RPMI7951 (cell line): ENCODE measurements around the gene TP53BP1. TPM values are rescaled to one million over a fixed set of nuclear protein-coding genes. Genes with fewer than 3 reads are reported as not detected.
"Not testable (repeated sequence)": the region's sequence is repeated elsewhere in the genome, so short reads cannot be mapped to it uniquely, and the experiment has no call there.

ENCODE experiments used
- DNase-seq: peaks from one replicate; pipeline ENCODE4 v3.0.0-alpha.2; 2012; ENCODE audit warnings: low read depth
- total RNA-seq: library from RNA; depleted of rRNA; stranded (reverse); fragments of >200 nt; shearing (Covaris generic); gene quantifications from 2 replicates; pipeline ENCODE4 v1.2.3, GENCODE V29; 2014; rRNA removed

Gene TP53BP1, protein sequence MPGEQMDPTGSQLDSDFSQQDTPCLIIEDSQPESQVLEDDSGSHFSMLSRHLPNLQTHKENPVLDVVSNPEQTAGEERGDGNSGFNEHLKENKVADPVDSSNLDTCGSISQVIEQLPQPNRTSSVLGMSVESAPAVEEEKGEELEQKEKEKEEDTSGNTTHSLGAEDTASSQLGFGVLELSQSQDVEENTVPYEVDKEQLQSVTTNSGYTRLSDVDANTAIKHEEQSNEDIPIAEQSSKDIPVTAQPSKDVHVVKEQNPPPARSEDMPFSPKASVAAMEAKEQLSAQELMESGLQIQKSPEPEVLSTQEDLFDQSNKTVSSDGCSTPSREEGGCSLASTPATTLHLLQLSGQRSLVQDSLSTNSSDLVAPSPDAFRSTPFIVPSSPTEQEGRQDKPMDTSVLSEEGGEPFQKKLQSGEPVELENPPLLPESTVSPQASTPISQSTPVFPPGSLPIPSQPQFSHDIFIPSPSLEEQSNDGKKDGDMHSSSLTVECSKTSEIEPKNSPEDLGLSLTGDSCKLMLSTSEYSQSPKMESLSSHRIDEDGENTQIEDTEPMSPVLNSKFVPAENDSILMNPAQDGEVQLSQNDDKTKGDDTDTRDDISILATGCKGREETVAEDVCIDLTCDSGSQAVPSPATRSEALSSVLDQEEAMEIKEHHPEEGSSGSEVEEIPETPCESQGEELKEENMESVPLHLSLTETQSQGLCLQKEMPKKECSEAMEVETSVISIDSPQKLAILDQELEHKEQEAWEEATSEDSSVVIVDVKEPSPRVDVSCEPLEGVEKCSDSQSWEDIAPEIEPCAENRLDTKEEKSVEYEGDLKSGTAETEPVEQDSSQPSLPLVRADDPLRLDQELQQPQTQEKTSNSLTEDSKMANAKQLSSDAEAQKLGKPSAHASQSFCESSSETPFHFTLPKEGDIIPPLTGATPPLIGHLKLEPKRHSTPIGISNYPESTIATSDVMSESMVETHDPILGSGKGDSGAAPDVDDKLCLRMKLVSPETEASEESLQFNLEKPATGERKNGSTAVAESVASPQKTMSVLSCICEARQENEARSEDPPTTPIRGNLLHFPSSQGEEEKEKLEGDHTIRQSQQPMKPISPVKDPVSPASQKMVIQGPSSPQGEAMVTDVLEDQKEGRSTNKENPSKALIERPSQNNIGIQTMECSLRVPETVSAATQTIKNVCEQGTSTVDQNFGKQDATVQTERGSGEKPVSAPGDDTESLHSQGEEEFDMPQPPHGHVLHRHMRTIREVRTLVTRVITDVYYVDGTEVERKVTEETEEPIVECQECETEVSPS (N-terminal part only)
- total RNA-seq, result 25.4 and 26.7 TPM in 2 replicates

DNA sequence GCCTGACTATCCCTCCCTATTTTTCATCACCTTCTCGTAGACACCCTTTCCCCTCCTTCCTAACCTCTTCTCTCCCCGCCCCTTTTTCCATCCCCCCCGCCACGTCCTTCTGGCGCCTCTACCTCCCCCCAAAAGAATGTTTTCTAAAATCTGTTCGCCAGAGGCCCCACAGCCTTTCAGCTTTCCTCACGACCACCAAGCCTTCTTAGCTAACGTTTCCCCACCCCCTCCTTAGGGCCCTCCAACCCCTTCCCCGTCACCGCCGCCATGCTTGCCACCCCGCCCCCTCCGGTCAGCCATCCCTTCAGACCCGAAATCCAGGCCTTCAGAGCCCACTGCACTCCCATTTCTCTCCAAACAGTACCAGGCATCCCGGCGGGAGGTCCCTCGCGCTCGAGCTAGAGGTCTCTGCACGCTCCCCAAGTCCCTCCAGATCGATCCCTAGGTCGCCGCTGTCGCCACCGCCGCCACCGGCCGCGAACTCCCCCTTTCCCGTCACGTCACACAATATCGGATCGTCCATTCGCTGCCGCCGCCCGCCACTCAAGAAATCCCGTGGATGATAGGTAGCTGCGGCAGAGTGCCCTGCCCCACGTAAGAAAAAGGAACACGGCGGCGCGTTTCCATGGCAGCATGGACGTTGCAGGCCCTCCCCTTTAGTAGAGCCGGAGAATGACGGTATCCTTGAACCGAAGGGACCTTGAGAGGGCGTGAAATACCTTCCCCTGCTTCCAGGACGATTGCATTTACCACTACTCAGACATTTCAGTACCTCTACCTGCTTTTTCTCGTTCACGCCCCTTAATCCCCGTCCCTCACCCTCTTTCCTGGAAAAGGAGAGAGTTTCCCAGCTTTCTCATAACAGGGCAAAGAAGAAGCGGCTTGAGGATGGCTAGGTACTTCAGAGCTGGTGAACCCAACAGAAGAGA, at the start of gene TP53BP1:
Gene TP53BP1 (minus strand): TSS at position 484 of the 929 bp plus-strand sequence. CDS start 113 bp downstream, at position 371.
- DNase-seq, result peak; percentile 95

DNA sequence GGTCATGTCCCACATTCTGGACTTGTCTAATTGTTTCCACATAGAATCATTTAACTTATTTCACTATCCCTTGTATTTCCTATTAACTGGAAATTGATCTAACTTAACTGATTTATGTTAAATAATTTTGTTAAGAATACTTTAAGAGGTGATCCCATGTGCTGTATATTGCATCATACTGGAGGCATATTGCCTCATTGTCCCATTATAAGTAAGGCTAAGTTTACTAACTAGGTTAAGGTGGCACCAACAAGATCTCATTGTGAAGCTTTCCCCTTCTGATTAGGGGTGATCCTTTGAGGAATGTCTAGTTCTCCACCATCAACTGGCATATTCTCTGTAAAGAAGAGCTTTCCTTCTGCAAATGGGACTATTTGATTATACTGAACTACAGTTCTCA, 48.8 kb upstream of the TP53BP1 start:
- DNase-seq, result no peak

DNA sequence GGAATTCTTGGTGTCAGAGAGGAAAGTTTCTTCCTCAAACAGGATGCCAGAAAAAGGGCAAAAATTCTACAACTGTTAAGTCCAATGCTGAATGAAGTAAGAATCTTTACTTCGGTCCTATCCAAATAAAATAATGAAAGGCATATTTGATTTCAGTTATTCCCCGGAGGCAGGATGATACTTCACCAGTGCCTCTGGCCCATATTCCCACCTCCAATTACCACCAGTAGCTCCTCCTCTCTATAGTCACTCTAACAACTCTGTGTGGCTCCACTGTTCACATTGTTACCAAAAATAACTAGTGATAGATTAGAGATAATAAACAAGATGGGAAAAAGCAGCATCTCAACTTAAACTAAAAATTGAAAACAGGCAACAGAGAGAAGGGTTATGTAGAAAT, 45.1 kb upstream of the TP53BP1 start:
- DNase-seq, result no peak

DNA sequence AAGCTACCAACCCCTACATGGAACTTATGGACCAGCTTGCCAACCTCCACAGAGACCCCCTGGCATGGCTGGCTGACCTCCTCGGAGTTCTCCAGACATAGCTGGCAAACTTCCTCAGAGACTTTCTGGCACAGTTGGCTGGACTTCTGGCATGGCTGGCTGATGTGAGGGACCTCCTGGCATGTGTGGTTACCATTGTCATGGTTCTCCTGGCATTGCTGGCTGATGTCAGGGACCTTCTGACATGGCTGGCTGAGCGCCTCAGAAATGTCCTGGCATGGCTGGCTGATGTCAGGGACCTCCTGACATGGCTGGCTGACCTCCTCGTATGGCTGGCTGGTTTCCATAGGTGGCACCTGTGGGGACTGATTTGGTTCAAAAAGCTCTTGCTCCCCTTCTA, 41.9 kb upstream of the TP53BP1 start:
- no peak for DNase-seq

DNA sequence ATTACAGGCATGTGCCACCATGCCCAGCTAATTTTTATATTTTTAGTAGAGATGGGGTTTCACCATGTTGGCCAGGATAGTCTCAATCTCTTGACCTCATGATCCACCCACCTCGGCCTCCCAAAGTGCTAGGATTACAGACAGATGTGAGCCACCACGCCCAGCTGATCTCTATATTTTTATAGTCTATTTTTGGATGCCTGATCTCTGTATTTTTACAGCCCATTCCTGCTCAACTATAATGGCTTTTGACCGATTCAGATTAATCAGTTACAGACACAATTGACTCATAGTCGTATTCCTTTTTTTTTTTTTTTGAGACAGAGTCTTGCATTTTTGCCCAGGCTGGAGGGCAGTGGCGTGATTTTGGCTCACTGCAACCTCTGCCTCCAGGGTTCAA, 39.9 kb upstream of the TP53BP1 start:
- DNase-seq, result not testable (repeated sequence)

DNA sequence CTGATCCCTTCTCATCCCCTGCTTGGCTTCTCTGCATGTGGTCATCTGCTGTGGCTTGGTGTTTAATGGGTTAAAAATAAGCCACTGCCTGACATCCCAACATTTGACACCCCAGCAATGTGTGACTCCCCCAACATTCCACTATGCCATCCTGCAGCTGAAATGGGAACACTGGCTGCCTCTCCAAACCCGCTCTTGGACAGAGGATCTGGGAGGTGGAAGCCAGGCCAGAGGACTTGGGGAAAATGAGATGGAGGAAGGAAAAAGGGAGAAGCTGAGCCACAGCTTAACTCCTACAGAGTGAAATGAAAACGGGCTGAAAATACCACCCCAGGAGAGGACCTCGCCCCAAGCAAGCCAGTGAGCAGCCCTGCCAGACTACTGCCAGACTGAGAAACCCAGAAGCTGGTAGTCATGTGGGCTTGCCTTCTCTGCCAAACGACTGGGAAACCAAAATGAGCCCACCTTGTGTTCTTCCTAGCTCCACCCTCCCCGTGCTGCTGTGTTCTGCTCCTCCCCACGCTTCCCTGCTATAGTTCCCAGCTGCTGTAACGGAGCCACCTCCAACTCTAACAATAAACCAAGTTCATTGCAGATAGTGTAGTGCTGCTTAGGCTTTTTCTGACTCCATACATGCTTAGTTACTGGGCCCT, 38.2 kb upstream of the TP53BP1 start:
- DNase-seq, result no peak

DNA sequence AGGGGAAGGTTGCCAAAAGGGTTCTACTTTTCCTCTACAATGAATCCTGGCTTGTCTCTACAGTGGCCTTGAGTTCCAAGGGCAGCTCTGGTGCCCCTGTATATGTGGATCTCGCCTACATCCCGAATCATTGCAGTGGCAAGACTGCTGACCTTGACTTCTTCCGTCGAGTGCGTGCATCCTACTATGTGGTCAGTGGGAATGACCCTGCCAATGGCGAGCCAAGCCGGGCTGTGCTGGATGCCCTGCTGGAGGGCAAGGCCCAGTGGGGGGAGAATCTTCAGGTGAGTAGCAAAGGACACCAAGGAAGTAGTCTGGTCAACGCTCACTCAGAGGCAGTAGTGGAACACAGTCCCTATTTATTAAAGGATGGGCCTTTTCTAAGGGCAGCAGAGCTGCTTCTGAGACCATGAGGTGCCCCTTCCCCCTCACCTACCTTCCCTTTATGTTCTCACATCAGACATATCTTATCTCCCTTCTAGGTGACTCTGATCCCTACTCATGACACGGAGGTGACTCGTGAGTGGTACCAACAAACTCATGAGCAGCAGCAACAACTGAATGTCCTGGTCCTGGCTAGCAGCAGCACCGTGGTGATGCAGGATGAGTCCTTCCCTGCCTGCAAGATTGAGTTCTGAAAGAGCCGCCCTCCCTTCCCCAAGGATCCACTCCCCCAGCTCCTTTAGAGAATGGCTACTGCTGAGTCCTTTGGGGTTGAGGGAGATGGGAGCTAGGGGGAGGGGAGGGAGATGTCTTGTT, 36.8 kb upstream of the TP53BP1 start:
- no peak for DNase-seq

DNA sequence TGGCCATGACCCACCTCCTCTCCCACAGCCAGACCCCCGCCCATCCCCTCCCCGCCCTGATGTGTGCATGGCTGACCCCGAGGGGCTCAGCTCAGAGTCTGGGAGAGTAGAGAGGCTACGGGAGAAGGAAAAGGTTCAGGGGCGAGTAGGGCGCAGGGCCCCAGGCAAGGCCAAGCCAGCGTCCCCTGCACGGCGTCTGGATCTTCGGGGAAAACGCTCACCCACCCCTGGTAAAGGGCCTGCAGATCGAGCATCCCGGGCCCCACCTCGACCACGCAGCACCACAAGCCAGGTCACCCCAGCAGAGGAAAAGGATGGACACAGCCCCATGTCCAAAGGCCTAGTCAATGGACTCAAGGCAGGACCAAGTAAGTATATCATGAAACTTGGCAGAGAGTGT, 36.2 kb upstream of the TP53BP1 start:
- no peak for DNase-seq

DNA sequence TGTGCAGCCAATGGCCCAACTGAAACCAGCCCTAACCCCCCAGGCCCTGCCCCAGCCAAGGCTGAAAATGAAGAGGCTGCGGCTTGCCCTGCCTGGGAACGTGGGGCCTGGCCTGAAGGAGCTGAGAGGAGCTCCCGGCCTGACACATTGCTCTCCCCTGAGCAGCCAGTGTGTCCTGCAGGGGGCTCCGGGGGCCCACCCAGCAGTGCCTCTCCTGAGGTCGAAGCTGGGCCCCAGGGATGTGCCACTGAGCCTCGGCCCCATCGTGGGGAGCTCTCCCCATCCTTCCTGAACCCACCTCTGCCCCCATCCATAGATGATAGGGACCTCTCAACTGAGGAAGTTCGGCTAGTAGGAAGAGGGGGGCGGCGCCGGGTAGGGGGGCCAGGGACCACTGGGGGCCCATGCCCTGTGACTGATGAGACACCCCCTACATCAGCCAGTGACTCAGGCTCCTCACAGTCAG, 35.6 kb upstream of the TP53BP1 start:
- no peak for DNase-seq

DNA sequence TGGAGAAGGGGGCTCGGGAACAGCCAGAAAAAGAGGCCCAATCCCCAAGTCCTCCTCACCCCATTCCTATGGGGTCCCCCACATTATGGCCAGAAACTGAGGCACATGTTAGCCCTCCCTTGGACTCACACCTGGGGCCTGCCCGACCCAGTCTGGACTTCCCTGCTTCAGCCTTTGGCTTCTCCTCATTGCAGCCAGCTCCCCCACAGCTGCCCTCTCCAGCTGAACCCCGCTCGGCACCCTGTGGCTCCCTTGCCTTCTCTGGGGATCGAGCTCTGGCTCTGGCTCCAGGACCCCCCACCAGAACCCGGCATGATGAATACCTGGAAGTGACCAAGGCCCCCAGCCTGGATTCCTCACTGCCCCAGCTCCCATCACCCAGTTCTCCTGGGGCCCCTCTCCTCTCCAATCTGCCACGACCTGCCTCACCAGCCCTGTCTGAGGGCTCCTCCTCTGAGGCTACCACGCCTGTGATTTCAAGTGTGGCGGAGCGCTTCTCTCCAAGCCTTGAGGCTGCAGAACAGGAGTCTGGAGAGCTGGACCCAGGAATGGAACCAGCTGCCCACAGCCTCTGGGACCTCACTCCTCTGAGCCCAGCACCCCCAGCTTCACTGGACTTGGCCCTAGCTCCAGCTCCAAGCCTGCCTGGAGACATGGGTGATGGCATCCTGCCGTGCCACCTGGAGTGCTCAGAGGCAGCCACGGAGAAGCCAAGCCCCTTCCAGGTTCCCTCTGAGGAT, 35.0 kb upstream of the TP53BP1 start:
- no peak for DNase-seq

DNA sequence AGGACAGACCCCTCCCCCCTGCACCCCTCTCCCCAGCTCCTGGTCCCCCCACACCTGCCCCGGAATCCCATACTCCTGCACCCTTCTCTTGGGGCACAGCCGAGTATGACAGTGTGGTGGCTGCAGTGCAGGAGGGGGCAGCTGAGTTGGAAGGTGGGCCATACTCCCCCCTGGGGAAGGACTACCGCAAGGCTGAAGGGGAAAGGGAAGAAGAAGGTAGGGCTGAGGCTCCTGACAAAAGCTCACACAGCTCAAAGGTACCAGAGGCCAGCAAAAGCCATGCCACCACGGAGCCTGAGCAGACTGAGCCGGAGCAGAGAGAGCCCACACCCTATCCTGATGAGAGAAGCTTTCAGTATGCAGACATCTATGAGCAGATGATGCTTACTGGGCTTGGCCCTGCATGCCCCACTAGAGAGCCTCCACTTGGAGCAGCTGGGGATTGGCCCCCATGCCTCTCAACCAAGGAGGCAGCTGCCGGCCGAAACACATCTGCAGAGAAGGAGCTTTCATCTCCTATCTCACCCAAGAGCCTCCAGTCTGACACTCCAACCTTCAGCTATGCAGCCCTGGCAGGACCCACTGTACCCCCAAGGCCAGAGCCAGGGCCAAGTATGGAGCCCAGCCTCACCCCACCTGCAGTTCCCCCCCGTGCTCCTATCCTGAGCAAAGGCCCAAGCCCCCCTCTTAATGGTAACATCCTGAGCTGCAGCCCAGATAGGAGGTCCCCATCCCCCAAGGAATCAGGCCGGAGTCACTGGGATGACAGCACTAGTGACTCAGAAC, 34.3 kb upstream of the TP53BP1 start:
- DNase-seq, result no peak

DNA sequence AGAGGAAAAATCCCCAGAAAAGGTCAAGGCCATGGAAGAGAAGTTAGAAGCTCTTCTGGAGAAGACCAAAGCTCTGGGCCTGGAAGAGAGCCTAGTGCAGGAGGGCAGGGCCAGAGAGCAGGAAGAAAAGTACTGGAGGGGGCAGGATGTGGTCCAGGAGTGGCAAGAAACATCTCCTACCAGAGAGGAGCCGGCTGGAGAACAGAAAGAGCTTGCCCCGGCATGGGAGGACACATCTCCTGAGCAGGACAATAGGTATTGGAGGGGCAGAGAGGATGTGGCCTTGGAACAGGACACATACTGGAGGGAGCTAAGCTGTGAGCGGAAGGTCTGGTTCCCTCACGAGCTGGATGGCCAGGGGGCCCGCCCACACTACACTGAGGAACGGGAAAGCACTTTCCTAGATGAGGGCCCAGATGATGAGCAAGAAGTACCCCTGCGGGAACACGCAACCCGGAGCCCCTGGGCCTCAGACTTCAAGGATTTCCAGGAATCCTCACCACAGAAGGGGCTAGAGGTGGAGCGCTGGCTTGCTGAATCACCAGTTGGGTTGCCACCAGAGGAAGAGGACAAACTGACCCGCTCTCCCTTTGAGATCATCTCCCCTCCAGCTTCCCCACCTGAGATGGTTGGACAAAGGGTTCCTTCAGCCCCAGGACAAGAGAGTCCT, 33.4 kb upstream of the TP53BP1 start:
- no peak for DNase-seq

DNA sequence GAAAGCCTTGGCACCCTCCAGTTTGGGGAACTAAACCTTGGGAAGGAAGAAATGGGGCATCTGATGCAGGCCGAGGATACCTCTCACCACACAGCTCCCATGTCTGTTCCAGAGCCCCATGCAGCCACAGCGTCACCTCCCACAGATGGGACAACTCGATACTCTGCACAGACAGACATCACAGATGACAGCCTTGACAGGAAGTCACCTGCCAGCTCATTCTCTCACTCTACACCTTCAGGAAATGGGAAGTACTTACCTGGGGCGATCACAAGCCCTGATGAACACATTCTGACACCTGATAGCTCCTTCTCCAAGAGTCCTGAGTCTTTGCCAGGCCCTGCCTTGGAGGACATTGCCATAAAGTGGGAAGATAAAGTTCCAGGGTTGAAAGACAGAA, 32.2 kb upstream of the TP53BP1 start:
- DNase-seq, result no peak

DNA sequence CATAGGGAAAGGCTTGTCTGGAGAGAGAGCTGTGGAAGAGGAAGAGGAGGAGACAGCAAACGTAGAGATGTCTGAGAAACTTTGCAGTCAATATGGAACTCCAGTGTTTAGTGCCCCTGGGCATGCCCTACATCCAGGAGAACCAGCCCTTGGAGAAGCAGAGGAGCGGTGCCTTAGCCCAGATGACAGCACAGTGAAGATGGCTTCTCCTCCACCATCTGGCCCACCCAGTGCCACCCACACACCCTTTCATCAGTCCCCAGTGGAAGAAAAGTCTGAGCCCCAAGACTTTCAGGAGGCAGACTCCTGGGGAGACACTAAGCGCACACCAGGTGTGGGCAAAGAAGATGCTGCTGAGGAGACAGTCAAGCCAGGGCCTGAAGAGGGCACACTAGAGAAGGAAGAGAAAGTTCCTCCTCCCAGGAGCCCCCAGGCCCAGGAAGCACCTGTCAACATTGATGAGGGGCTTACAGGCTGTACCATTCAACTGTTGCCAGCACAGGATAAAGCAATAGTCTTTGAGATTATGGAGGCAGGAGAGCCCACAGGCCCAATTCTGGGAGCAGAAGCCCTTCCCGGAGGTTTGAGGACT, 31.4 kb upstream of the TP53BP1 start:
- no peak for DNase-seq

DNA sequence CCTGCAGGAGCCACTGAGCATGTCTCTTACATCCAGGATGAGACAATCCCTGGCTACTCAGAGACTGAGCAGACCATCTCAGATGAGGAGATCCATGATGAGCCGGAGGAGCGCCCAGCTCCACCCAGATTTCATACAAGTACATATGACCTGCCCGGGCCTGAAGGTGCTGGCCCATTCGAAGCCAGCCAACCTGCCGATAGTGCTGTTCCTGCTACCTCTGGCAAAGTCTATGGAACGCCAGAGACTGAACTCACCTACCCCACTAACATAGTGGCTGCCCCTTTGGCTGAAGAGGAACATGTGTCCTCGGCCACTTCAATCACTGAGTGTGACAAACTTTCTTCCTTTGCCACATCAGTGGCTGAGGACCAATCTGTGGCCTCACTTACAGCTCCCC, 30.7 kb upstream of the TP53BP1 start:
- DNase-seq, result no peak

DNA sequence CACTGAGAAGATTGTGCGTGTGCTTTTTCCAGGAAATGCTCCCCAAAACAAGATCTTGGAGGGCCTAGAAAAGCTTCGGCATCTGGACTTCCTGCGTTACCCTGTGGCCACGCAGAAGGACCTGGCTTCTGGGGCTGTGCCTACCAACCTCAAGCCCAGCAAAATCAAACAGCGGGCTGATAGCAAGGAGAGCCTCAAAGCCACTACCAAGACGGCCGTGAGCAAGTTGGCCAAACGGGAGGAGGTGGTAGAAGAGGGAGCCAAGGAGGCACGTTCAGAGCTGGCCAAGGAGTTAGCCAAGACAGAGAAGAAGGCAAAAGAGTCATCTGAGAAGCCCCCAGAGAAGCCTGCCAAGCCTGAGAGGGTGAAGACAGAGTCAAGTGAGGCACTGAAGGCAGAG, 29.3 kb upstream of the TP53BP1 start:
- no peak for DNase-seq

DNA sequence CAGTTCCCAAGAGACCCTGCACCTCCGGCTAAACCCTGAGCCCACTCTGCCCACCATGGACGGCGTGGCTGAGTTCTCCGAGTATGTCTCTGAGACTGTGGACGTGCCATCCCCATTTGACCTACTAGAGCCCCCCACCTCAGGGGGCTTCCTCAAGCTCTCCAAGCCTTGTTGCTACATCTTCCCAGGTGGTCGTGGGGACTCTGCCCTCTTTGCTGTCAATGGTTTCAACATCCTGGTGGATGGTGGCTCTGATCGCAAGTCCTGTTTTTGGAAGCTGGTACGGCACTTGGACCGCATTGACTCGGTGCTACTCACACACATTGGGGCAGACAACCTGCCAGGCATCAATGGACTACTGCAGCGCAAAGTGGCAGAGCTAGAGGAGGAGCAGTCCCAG, 28.5 kb upstream of the TP53BP1 start:
- DNase-seq, result no peak
